IPS DF 4.7 (cell line): ENCODE results near the gene HOXB6.

ENCODE experiments used
- DNase-seq: peaks from one replicate; pipeline ENCODE4 v3.0.0-alpha.2; 2013; ENCODE audit warnings: low spot score; ENCODE audit errors: extremely low read depth

The HOXB6 gene

DNA sequence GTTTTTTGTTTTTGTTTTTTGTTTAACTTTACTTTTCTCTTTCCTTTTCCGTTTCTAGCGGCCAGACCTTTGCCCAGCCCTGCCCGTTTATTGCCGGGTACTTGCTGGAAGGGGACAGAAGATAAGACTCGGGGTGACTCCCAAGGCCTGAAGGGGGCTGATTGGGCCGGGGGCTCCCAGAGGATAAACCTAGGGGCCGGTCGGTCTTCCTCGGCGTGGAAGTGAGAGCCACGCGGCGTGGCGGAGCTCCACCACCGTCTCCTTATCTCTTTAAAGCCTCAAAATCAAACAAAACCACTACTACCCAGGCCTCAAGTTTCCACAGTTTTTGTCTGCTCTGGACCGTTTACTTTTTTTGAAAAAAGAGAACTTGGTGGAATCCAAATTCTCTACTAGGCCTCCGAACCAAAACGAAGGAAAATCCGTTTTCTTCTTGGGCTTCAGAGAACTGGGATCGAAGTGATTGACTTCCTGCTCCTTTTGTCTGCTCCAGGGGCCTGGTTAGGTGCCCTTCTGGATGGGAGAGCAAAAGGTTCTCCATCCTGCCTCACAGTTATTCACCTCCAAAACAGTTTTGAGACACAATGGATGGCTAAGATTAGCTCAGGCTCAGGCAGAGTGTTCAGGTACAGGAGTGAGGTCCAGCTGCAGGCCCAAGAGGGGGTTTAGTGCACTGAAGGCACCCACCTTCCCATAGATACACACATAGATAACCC is 29.9 kb upstream of the HOXB6 start:
- no peak for DNase-seq

DNA sequence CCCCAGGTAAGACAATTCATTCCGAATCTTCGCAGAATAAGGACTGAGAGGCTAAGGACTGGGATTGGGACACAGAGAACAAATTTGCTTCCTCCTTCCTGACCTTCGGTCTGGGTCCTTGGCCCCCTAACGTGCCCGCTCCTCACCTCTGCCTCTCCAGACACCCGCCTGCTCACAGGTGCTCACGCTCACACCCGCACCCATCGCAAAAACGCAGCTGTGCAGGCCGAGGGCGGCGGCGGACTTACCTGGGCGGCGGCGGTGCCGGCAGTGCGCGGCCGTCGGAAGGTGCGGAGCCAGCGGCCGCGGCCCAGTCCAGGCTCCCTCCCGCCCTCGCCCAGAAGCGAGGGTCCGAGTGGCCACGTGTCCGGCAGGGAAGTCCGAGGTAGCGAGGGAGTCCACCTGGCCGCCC is 28.5 kb upstream of the HOXB6 start:
- DNase-seq: no peak

DNA sequence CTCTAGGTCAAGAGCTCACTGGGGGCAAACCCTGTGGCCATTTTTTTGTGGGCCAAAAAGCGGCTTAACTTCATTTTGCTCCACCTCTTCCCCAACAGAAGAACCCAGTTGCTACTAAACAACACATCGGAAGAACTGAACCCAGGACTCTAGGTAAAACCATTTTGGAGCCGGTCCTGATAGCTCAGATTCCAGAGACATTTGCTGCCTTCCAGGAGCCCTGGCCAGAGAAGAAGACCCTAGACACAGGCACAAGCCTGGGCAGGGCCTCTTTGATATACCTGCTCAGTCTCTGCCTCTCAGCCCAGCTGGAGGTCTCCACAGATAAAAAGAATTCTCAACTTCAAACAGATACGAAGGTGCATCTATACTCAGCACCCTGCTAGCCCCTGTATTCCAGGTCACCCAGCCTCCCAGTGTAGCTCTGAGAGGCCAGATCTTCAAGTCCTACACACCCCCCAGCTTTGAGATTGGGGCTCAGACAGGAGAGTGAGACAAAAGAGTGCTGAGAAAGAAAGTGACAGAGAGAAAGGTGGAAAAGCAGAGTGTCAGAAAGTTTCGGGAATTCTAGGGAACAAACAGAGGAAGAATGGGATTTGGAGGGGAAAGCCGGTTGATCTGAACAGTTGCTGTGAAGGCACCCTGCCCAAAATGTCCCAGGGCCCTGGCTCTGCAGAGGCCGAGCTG is 27.9 kb upstream of the HOXB6 start:
- DNase-seq: no peak

DNA sequence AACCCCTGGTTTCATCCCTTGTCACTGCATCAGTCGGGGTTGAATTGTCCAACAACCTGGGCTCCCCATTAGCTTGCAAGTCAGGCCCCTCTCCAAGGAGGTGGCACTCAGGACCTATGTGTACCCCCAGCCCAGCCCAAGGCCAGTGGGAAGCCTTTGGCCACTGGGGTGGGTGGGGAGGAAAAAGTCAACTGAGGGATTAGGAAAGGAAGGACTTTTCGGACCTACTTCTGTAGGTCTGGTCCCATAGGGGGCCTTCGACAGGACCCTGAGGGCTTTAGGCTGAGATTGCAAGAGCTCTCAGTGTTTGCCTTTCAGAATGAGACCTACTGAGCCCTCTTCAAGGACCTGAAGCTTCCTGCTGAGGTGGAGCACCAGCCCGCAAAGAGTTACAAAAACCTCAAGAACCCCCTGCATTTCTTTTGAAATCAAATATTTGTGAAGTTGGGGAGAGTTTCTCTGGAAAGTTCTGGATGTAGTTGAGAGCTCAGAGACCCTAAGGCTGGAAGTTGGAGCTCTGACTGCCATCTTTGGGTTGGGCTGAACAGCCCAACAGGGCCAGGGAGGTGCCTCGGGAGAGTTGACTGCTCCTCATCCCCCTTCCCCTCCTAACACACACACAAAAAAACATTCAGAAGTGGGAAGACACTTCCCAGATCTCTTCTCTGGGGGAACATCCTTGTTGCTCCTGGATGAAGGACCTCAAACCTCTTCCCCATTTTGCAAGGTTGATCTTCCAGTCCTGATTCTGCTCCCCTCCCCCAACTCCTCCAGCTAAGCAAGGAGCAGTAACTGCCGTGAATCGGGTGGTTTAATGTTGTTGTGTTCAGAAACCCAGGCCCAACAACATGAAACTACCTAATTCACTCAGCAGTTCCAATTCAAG is 27.1 kb upstream of the HOXB6 start:
- DNase-seq: no peak

DNA sequence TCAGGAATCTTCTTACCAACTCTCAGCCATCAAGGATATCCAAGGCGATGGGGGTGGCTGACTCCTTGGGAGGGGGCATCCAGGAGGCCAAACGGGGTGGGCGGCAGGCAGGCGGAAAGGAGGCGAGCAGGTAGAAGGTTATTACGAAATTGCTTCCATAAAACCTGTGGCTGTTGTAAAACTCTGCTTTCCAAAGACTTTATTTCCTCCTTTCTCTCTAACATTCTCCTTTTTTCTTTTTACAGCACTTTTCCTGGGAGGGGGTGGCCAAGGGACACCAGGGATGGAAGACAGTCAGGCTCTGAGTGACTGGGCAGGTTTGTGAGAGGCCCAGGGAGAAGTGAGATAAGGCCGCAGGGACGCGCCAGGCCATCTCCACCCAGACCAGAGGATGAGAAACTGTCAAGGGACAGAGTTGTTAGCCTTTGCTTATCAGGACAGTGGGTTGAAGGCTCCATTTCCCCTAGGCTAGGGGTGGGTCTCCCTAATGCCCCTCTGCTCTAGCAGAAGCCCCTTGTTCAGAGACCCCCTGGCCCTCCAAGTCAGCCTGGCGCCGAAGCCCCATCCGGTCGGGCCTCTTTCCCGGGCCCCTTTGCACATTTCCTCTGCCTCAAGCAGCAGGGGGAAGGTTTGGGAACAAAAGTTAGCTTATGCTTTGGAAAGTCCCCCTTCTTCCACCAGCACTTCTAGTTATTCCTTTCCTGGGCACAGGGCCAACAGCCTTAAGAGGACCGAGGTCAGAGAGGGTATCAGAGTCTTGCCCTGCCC is 26.3 kb upstream of the HOXB6 start:
- DNase-seq: no peak

DNA sequence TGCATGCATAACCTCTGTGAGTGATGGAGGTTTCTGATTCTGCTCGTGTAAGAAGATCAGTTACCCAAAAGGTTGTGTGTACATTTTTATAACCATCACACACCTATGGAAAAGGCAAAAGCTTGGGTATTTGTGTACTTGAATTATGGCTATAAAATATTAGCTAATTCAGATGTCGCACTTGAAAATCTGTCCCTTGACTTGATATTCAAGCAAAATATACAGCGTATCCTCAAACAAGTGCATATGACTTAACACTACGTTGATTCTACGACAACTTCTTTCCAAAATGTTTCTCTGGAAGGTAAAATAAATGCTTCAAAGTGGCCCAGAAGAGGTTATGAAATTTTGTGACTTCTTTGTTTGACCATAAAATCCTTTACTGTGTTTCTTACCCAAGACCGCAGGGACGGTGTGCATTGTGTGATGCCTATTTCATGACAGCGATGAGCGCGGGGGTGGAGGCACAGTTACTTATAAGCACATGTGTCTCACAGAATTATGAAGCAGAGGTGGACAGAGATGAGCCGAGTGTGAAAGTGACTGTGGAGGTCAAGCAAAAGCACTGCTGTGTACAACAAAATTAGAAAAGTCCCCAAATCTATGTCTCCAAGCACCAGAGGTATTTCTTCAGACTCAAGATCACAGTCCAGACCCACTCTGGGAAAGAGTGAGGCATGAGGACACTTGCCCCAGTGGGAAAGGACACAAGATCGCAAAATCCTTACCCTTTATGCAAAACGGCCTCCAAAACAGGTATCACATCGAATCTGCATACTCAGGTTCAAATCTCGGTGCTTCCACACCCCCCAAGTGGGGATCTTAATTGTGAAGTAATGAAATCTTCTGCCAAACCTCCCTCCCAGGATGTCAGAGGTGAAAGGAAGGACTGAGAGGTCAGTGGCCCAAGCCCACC is 25.5 kb upstream of the HOXB6 start:
- no peak for DNase-seq

DNA sequence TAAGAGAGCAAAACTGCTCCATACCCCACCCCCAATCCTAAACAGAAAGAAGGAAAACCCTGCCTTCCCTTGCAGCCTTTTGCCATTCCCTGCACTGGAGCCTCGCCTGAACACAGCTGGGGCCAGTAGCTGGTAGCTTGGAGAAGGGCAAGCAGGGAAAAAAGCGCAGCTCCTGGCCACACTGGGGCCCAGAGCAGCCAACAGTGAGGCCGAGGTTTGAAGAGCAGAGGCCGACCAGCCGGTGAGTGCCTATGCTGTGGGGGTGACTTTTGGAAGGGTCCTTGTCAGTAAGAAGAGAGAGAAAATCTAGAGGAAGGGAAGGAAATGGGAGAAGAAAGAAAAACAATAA is 24.6 kb upstream of the HOXB6 start:
- DNase-seq: no peak

DNA sequence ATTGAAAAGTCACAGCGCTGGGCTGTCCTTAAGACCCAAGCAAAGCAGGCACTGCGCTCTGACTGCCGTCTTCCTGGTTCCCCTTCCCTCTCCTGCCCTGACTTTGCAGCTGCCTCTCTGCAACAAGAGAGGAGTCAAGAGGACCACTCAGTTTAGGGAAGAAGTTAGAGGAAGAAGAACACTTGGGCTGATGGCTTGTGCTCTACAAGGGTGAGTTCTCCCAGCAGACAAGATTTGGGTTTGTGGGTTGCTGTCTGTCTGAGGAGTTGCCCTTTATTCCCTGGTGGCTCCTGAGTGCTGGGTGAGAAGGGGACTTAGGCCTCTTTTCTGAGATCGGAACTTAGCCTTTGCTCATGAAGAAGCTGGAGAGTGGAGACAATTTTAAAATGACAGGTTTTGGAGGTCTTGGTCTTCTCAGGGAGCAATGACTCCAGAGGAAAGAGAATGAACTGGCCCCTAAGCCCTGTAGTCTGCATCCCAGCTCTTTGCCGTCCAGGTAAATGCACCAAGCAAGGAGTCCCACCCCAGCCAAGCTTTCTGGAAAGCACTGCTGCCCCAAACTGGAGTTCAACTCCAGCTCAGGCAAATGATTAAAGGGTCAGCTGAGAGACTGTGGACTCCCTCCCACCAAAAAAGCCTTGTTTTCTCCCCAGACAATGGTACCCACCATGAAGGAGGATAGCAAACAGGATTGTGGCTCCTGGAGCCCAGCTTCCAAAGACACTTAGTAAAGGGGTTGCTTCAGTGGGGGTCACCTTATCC is 24.0 kb upstream of the HOXB6 start:
- DNase-seq: no peak

DNA sequence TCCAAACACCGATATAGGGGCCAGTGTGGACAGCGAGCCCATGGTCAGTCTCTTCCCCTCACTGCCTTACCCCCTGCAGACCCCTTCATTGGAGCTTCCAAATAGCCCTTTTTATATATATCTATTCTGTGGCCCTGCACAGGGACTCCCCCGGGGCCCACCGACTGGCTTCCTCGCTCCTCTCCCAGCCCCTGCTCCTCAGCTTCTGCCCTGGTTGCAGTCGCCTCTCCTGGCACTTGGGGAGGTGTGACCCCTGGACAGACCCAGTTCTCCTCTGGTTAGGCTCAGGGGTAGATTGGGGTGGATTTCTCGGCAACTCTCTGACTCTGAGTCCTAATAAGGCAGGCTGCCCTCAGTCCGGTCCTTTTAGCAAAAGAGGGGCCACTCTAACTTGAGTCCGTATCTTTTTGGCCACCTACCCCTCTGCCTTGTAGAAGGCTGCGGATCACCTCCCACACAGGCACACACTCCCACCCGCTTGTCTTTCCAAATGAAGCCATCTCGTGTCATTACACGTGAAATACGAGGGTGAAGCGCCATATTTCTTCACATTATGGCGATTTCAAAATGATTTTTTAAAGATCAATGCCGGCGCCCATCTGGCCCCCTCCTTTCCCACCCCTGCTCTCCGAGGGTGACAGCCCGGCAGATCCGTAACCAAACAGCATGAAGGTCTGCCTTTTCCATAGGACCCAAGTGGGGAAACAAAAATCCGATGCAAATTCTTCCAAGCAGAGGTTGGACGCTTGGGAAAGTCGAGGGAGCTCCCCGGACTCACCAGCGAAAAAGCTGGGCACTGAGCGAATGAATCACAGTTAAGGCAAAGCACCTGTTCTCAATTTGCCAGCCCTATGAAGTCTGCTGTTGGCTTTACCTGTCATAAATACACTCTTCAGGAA is 23.1 kb upstream of the HOXB6 start:
- no peak for DNase-seq

DNA sequence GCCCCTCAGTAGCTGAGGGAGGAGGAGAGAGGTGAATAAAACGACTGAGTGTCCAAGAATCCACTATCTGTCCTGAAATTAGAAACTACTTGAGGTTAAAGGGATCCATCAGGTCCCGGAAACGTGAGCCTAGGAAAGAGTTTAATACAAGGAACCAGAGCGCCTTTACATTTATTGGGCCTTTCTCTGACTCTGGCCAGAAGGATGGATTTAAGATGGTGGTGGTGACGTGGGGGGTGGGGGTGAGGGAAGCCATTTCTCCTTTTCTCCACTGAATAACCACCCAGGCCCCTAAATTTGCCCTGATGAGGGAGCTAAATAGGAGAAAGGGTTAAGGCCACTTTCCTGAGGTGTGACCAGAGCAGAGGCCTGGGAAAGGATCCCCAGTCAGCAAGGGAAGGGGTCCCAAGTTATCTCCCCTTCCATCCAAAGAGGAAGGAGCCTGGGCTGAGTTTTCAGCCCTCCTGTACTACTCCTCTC is 22.4 kb upstream of the HOXB6 start:
- no peak for DNase-seq

DNA sequence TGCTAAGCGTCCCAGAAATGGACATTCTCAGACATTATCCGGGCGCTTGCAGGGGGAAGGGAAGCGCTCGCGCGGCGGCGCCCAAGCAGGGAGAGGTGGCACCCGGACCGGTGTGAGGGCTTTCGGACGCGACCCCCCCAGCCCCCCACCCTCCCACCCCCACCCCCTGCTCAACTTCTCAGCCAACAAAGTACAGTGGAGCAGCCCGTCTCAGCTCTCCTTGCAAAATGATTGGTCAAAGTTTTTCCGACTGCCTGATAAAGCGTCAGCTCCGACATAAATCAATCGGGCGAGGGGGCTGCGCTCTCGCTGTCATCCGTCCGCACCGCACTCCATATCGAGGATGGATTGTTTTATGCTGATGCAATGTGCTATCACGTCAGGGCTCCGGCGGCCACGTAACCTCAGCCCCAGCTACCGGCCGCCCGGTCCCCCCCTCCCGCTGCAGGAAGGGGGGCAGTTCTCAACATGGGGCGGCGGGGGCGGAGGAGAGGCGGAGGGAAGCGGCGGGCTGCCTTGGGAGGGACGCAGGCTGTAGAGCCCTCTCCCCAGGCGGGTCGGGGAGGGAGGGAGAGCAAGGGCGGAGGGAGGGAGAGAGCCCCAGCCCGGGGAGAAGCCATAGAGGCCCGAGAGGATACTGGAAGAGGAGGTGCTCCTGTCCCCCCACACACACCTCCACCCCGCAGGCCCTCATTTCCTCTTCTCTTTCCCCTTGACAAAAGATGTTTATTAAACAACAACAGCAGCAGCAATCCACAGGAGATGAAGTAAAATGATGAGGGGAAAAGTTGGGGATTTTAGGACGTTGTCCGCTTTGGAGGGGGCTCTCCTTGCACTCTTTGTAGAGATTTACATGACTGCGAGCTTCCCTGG is 21.7 kb upstream of the HOXB6 start, which contains the start of gene HOXB9:
Gene HOXB9, minus strand, starts transcription at position 114 of the 873 bp plus-strand sequence. Its CDS starts 89 bp downstream, at position 25.
- DNase-seq: no peak

DNA sequence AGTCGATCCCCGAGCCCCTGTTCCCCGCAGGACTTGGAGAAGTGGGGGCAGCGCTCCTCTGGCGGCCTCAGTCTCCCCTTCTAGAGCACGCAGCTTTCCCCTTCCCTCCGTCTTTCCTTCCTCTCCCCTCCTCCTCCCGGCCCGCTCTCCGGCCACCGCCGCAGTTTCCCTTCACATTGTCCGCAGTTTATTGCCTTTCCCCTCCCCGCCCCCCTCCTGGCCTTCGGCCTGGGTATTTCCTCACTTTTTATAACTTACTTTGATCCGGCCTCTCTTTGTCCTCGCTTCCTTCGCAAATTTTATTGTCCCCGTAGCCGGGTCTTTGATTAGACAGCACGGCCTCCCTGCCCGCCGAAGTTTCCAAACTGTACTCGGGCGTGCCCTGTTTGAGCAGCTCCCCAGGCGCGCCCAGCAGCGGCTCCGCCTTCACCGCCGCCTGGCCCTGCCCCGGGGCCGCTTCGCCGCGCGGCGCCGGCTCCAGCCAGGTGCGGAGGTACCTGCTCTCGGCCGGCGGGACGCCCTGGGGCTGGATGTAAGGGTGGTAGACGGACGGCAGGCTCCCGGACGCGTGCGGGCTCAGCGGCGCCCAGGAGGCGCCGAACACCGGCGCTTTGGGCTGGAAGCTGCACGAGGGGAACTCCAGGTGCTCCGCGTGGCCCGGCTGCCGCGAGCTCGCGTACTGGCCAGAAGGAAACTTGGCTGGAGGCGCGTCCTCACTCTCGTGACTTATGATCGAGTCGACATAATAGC is 20.9 kb upstream of the HOXB6 start:
- no peak for DNase-seq

DNA sequence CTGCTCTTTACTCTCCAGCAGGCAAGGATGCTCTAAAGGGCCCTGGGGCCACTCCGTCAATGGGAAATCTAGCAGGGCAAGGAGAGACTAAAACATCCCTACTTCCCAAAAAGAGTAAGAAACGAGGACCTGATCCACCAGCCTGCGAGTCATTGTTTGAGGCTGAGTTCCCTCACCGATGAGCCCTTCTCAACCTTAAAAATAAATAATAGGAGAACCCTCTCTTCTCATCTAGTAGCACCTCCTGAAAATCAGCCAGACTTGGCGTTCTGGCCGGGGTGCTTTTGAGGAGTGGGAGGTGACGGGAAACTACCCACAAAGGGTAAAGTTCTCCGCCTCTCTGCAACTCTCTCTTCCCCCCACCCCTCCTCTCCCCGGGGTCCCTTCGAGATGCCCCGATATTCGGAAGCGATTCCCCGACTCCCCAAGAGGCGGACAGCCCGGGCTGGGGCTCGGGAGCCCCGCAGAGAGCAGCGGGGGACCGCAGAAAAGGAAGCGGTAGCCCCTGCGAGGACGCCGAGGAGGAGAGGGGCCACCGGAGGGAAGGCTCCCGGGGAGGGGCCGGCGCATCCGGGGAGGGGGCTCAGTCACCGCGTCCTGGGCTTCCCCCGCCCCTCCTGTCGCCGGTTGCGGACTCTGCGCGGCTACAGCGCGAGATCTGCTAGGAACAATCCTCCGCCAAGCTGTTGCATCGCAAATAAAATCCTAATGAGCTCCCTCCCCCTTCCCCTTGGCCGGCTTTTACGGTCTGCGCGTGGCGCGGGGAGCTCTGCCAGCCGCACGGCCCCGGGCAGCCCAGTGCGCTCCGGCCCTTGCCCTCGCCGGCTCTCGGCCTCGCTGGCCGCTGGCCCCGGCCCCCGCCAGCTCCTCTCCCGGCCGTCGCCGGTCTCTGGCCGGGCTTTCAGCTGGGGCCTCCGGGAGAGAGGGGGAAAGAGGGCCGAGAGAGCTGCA is 20.0 kb upstream of the HOXB6 start:
- no peak for DNase-seq

DNA sequence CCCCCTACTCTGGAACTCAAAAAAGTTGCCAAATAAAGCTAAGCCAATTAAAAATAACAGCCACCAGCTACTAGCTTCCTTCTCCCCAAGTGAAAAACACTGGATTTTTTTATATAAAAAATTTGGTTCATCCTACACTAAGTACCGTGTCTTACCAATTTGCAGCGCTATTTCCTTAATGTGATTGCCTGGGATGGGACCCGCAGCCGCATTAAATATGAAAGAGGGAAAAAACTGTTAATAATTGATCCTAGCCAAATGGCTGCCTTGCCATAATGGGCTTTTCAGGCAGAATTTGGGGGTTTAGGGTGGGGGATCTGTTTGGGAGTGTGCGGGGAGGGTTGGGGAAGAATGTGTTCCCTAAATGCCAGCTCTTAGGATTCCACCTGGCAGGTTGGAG is 19.3 kb upstream of the HOXB6 start:
- no peak for DNase-seq

DNA sequence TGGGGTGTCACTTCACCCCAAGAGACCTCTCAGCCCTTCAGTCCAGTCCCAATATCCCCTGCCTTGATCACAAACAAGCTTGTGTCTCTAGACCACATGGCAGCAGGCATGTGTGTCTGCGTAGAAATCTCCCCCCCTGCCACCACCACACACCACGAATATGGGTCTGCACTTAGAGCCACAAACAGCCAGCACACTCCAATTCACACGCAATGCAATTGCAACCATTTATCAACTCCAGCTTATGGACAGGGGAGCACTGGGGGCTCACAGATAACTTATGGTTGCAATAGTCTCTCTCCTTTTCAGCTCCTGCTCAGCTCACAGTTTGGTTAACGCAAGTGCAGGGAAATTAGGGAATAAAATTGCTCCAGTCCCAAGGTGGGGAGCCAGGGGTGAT is 18.8 kb upstream of the HOXB6 start:
- no peak for DNase-seq

DNA sequence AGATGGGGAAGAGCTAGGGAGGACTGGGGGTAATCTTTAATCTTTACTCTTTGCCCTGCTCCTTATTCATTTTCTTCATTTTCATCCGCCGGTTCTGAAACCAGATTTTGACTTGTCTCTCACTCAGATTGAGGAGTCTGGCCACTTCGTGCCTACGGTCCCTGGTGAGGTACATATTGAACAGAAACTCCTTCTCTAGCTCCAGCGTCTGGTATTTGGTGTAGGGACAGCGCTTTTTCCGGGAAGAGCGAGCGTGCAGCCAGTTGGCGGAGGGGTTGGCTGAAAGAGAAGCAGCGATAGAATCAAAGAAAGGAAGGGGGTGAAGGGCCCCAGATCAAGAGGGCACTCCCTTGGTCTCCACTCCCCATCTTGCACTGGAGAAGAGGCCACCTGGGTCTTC is 18.1 kb upstream of the HOXB6 start:
- DNase-seq: no peak
